Measurements from ENCODE around the gene CP. TPM values are rescaled to one million over a fixed set of nuclear protein-coding genes. Genes with fewer than 3 reads are reported as not detected.

CP gene
- polyA plus RNA-seq, 4 donors = 0.64 to 1.3 (median 0.97) TPM

GRCh38 chr3:149129326-149130205, 92.1 kb downstream of the CP start, which contains the start of gene HPS3:
Gene HPS3, plus strand, starts transcription at chr3:149129638. Its CDS starts 86 bp downstream, at chr3:149129724.
- DNase-seq (ENCODE audit: low read depth in 4 of 4, low spot score in 3 of 4) = peak; percentile 86 to 88 (median 86)

GRCh38 chr3:149128821-149129220, 92.8 kb downstream of the CP start:
- no peak for DNase-seq (ENCODE audit: low read depth in 4 of 4, low spot score in 3 of 4)

- no peak for DNase-seq (ENCODE audit: low read depth in 4 of 4, low spot score in 3 of 4)
Observed at GRCh38 chr3:149122721-149123578, 98.7 kb downstream of the CP start.

Other genes with a start within 250 kb of the CP start
- 10 to 100 TPM; 26.5 to 33.5 (median 30.4) TPM for gene GYG1, start 230.3 kb downstream of the CP start, polyA plus RNA-seq (ENCODE audit: insufficient read length in 4 of 4)
- gene HLTF, start 135.3 kb downstream of the CP start, polyA plus RNA-seq (ENCODE audit: insufficient read length in 4 of 4) = 10 to 100 TPM; 38.9 to 53.2 (median 48.0) TPM
- gene HPS3, start 92.2 kb downstream of the CP start, polyA plus RNA-seq (ENCODE audit: insufficient read length in 4 of 4) = 10 to 100 TPM; 31.8 to 36.7 (median 34.8) TPM
- gene TM4SF18, start 111.8 kb upstream of the CP start, polyA plus RNA-seq (ENCODE audit: insufficient read length in 4 of 4) = 10 to 100 TPM; 23.4 to 35.6 (median 32.7) TPM
- gene TM4SF1, start 155.8 kb upstream of the CP start, polyA plus RNA-seq (ENCODE audit: insufficient read length in 4 of 4) = 10 to 100 TPM; 62.9 to 84.1 (median 70.8) TPM

All from right renal pelvis (tissue), 4 donors.